ENCODE data around the gene TRAF5.
"Not testable (repeated sequence)": the region's sequence is repeated elsewhere in the genome, so short reads cannot be mapped to it uniquely, and the experiment has no call there.

The TRAF5 gene

GRCh38 chr1:211345719-211346118 is 19.1 kb downstream of the TRAF5 start:
- ChIA-PET CTCF (interaction anchor here (2.1 kb wide), 1 partner anchor 22 kb away, joined by 8 read pairs; no protein-coding TSS in a partner anchor), POLR2A (no interaction called here)
- no peak for DNase-seq (ENCODE audit: extremely low spot score)
- TF ChIP-seq CTBP1 (IDR thresholded peaks at IDR 0.05; ENCODE audit: borderline replicate concordance) (no peak), PKNOX1 (IDR thresholded peaks at IDR 0.05) (0 out of 2 replicates have a peak, but pooled peaks have one; percentile 12), L3MBTL2 (conservative IDR thresholded peaks at IDR 0.05) (peak; percentile 53; the same call in 1 of the 2 replicates)

- TF ChIP-seq ELF4 (IDR thresholded peaks at IDR 0.05) (no peak), PKNOX1 (IDR thresholded peaks at IDR 0.05) (no peak), LEF1 (IDR thresholded peaks at IDR 0.05; ENCODE audit: borderline replicate concordance) (no peak), SP1 (IDR thresholded peaks at IDR 0.05) (no peak), FOXK2 (IDR thresholded peaks at IDR 0.05) (no peak), CTBP1 (IDR thresholded peaks at IDR 0.05; ENCODE audit: borderline replicate concordance) (no peak), FOXM1 (IDR thresholded peaks at IDR 0.05; ENCODE audit: borderline replicate concordance) (no peak), SUZ12 (IDR thresholded peaks at IDR 0.05) (no peak), ARNT (IDR thresholded peaks at IDR 0.05) (no peak), FOXA1 (IDR thresholded peaks at IDR 0.05) (no peak), ZNF384 (IDR thresholded peaks at IDR 0.05) (no peak), NFRKB (IDR thresholded peaks at IDR 0.05) (no peak), TARDBP (IDR thresholded peaks at IDR 0.05) (no peak), L3MBTL2 (conservative IDR thresholded peaks at IDR 0.05) (no peak), BHLHE40 (IDR thresholded peaks at IDR 0.05; ENCODE audit: borderline replicate concordance) (no peak), HDGF (IDR thresholded peaks at IDR 0.05; ENCODE audit: borderline replicate concordance) (no peak)
- CTCF ChIA-PET: interaction anchor here (1.2 to 2.1 kb wide), 2 partner anchors 21 to 24 kb away, joined by 4 to 8 read pairs; partner anchors contain the start of gene TRAF5
- POLR2A ChIA-PET: no interaction called here
- DNase-seq (ENCODE audit: extremely low spot score): no peak
These were observed 20.6 kb downstream of the TRAF5 start for GRCh38 chr1:211347077-211347844.

- TF ChIP-seq FOXA1 (IDR thresholded peaks at IDR 0.05): no peak
- TF ChIP-seq FOXM1 (IDR thresholded peaks at IDR 0.05; ENCODE audit: borderline replicate concordance): no peak
- no peak for TF ChIP-seq FOXK2 (IDR thresholded peaks at IDR 0.05)
- TF ChIP-seq BHLHE40 (IDR thresholded peaks at IDR 0.05; ENCODE audit: borderline replicate concordance): no peak
- TF ChIP-seq TARDBP (IDR thresholded peaks at IDR 0.05): no peak
- TF ChIP-seq L3MBTL2 (conservative IDR thresholded peaks at IDR 0.05): no peak
- TF ChIP-seq ZNF384 (IDR thresholded peaks at IDR 0.05): no peak
- no peak for TF ChIP-seq ARNT (IDR thresholded peaks at IDR 0.05)
- no peak for TF ChIP-seq SP1 (IDR thresholded peaks at IDR 0.05)
- no peak for TF ChIP-seq LEF1 (IDR thresholded peaks at IDR 0.05; ENCODE audit: borderline replicate concordance)
- no peak for TF ChIP-seq HDGF (IDR thresholded peaks at IDR 0.05; ENCODE audit: borderline replicate concordance)
- no peak for TF ChIP-seq SUZ12 (IDR thresholded peaks at IDR 0.05)
- no peak for TF ChIP-seq PKNOX1 (IDR thresholded peaks at IDR 0.05)
- no peak for TF ChIP-seq ELF4 (IDR thresholded peaks at IDR 0.05)
- no peak for TF ChIP-seq CTBP1 (IDR thresholded peaks at IDR 0.05; ENCODE audit: borderline replicate concordance)
- no peak for TF ChIP-seq NFRKB (IDR thresholded peaks at IDR 0.05)
- POLR2A ChIA-PET: no interaction called here
- CTCF ChIA-PET: no interaction called here
- no peak for DNase-seq (ENCODE audit: extremely low spot score)
These were observed 21.9 kb downstream of the TRAF5 start for GRCh38 chr1:211348547-211348946.

- TF ChIP-seq SUZ12 (IDR thresholded peaks at IDR 0.05) (no peak), CTBP1 (IDR thresholded peaks at IDR 0.05; ENCODE audit: borderline replicate concordance) (no peak), NFRKB (IDR thresholded peaks at IDR 0.05) (no peak), FOXA1 (IDR thresholded peaks at IDR 0.05) (no peak), HDGF (IDR thresholded peaks at IDR 0.05; ENCODE audit: borderline replicate concordance) (no peak), ZNF384 (IDR thresholded peaks at IDR 0.05) (no peak), FOXM1 (IDR thresholded peaks at IDR 0.05; ENCODE audit: borderline replicate concordance) (no peak), TARDBP (IDR thresholded peaks at IDR 0.05) (no peak), PKNOX1 (IDR thresholded peaks at IDR 0.05) (no peak), L3MBTL2 (conservative IDR thresholded peaks at IDR 0.05) (no peak), SP1 (IDR thresholded peaks at IDR 0.05) (no peak), LEF1 (IDR thresholded peaks at IDR 0.05; ENCODE audit: borderline replicate concordance) (no peak)
- no peak for DNase-seq (ENCODE audit: extremely low spot score)
- CTCF ChIA-PET: no interaction called here
- POLR2A ChIA-PET: no interaction called here
These were observed 23.1 kb downstream of the TRAF5 start for GRCh38 chr1:211349741-211350140.

GRCh38 chr1:211352055-211352454 is 25.4 kb downstream of the TRAF5 start:
- DNase-seq (ENCODE audit: extremely low spot score); CTCF ChIA-PET; POLR2A ChIA-PET: not testable (repeated sequence)

- CTCF ChIA-PET: no interaction called here
- DNase-seq (ENCODE audit: extremely low spot score): no peak
- TF ChIP-seq CTBP1 (IDR thresholded peaks at IDR 0.05; ENCODE audit: borderline replicate concordance) (no peak), L3MBTL2 (conservative IDR thresholded peaks at IDR 0.05) (no peak), HDGF (IDR thresholded peaks at IDR 0.05; ENCODE audit: borderline replicate concordance) (no peak)
- POLR2A ChIA-PET: no interaction called here
These were observed 25.8 kb downstream of the TRAF5 start for GRCh38 chr1:211352465-211352864.

Data from HEK293T (cell line).